ENCODE results near the gene EYS. TPM values are rescaled to one million over a fixed set of nuclear protein-coding genes. Genes with fewer than 3 reads are reported as not detected.
A peak's percentile ranks its signal among the peaks of the same experiment; 100 is the strongest.

The EYS gene
- total and polyA plus RNA-seq, 2 of the 8 experiments (the other 6 are each of a cell fraction or from before 2014, with no cell fraction given): 0.05 to 0.13 TPM

GRCh38 chr6:64904616-64905015, 802.4 kb downstream of the EYS start:
- H2AFZ ChIP-seq (ENCODE audit: low read length): 0 out of 2 replicates have a peak overlapping the region, but pooled peaks have one; percentile 34
- no peak overlapping the region for H4K91ac ChIP-seq (replicated peaks; ENCODE audit: insufficient read length, low read length)
- H3K23me2 ChIP-seq (ENCODE audit: low read depth, low read length): no peaks in the 10 kb centered on the region
- no peak overlapping the region for H3K23ac ChIP-seq (ENCODE audit: insufficient read length)
- H3K14ac ChIP-seq (ENCODE audit: insufficient read length): no peak overlapping the region
- H2BK20ac ChIP-seq (ENCODE audit: low read length): no peak overlapping the region
- H4K5ac ChIP-seq (ENCODE audit: insufficient read length, low read depth, low read length): no peak overlapping the region
- no peak overlapping the region for H2BK120ac ChIP-seq (replicated peaks; ENCODE audit: low read depth, low read length)
- no peaks in the 10 kb centered on the region for H3K4me1 ChIP-seq (replicated peaks in 1 of 4; ENCODE audit: control insufficient read depth in 3 of 4, insufficient read depth in 4 of 4, low read length in 3 of 4)
- no peak for DNase-seq (ENCODE audit: low read depth in 1 of 2, low spot score in 2 of 2)
- no peak for FAIRE-seq
- no peak overlapping the region for H2BK5ac ChIP-seq (ENCODE audit: low read depth, low read length)
- H3K79me1 ChIP-seq (ENCODE audit: low read depth, low read length): no peaks in the 10 kb centered on the region
- H2AK5ac ChIP-seq (ENCODE audit: low read depth, low read length): no peak overlapping the region
- no peak overlapping the region for H4K8ac ChIP-seq (ENCODE audit: extremely low read depth, insufficient read depth, low read length)
- no peak overlapping the region for H3K9ac ChIP-seq (replicated peaks in 1 of 4; ENCODE audit: extremely low read depth in 1 of 4, low read depth in 3 of 4, low read length in 3 of 4)
- POLR2A ChIA-PET (ENCODE audit: partially characterized antibody): no interaction called here
- H3K56ac ChIP-seq (replicated peaks; ENCODE audit: insufficient read length, low read depth, low read length): no peak overlapping the region
- no peak overlapping the region for H2BK15ac ChIP-seq (ENCODE audit: low read length)
- no peak overlapping the region for H3K4me3 ChIP-seq (ENCODE audit: extremely low read depth in 1 of 4, insufficient read depth in 2 of 4, low read depth in 3 of 4, low read length in 4 of 4)
- H3K4me2 ChIP-seq (ENCODE audit: insufficient read depth in 1 of 2, low read depth in 2 of 2, low read length in 2 of 2): no peak overlapping the region; a peak in 1 of 4 replicates
- CTCF ChIA-PET (ENCODE audit: partially characterized antibody): interaction anchor here (2.0 kb wide), 1 partner anchor 19 kb away, joined by 4 read pairs; no protein-coding TSS in a partner anchor
- no peaks in the 10 kb centered on the region for H3K36me3 ChIP-seq (ENCODE audit: control insufficient read depth in 2 of 4, insufficient read depth in 4 of 4, low read length in 3 of 4)
- H3K27me3 ChIP-seq (replicated peaks in 1 of 4; ENCODE audit: control insufficient read depth in 3 of 4, extremely low read depth in 1 of 4, insufficient read depth in 3 of 4, low read length in 3 of 4): no peaks in the 10 kb centered on the region
- no peak overlapping the region for H2BK12ac ChIP-seq (ENCODE audit: low read depth, low read length)
- TF ChIP-seq KDM5A (IDR thresholded peaks at IDR 0.05; ENCODE audit: low read length) (no peak), CTBP2 (IDR thresholded peaks at IDR 0.05; ENCODE audit: borderline replicate concordance, insufficient read depth, insufficient read length, low read length) (no peak), RNF2 (IDR thresholded peaks at IDR 0.05; ENCODE audit: borderline replicate concordance, low read depth, low read length, missing control alignments, poor library complexity, severe bottlenecking) (no peak), GABPA (IDR thresholded peaks at IDR 0.05; ENCODE audit: borderline replicate concordance, insufficient read depth, low read length) (no peak), CREB1 (IDR thresholded peaks at IDR 0.05) (no peak), SP2 (IDR thresholded peaks at IDR 0.05; ENCODE audit: low read length) (no peak)
- H3K18ac ChIP-seq (ENCODE audit: extremely low read depth, low read length): no peak overlapping the region
- H3K27ac ChIP-seq (ENCODE audit: low read depth, low read length): no peak overlapping the region
- WGBS, 2 experiments (ENCODE audit: extremely low coverage in 1 of 2, insufficient coverage in 1 of 2, insufficient read length in 1 of 2, insufficient replicate concordance in 2 of 2, low coverage in 1 of 2, low lambda C conversion rate in 2 of 2, missing lambda C conversion rate in 1 of 2): 89% methylated on average over 2 of the region's 2 CpGs; no CpG with 5 or more reads in 1 of the 2 experiments
- no peaks in the 10 kb centered on the region for H3K79me2 ChIP-seq (ENCODE audit: control insufficient read depth in 1 of 2, insufficient read depth in 2 of 2, low read length in 2 of 2)
- H3K9me3 ChIP-seq (ENCODE audit: insufficient read depth in 2 of 2, low read depth in 1 of 2, low read length in 1 of 2): no peaks in the 10 kb centered on the region
- no peak overlapping the region for H3K4ac ChIP-seq (replicated peaks; ENCODE audit: insufficient read length, low read depth, low read length)
- no peaks in the 10 kb centered on the region for H4K20me1 ChIP-seq (replicated peaks in 1 of 2; ENCODE audit: control insufficient read depth in 1 of 2, insufficient read depth in 2 of 2, low read length in 2 of 2)

Measured in H1 (cell line).